NCI-H2227 treated with DMSO at 0.1 percent for 48 hours (cell line): ENCODE data around the gene STYK1.
"Not testable (repeated sequence)": the region's sequence is repeated elsewhere in the genome, so short reads cannot be mapped to it uniquely, and the experiment has no call there.

ENCODE experiments used
- DNase-seq: peaks from one replicate; lab custom pipeline; 2025; lab: John Stamatoyannopoulos, UW

The STYK1 gene

DNA sequence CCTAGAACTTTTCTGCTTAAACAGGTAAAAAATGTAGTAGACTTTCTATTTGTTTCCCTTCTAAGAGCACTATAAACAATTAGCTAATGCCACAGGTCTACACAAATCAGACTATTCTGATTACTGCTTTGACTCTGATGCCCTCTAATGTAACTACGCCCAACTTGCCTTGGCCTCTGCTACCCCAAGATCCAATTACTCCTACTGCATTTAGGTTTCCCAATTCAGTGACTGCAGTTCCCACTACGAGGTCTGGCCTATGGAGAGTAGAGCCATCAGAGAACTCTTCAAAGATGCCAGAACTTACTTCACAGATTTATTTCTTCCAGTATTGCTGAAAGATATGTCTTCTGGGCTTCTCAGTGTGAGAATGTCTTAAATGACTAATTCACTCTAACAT lies 15.3 kb upstream of the STYK1 start:
- no peak for DNase-seq

DNA sequence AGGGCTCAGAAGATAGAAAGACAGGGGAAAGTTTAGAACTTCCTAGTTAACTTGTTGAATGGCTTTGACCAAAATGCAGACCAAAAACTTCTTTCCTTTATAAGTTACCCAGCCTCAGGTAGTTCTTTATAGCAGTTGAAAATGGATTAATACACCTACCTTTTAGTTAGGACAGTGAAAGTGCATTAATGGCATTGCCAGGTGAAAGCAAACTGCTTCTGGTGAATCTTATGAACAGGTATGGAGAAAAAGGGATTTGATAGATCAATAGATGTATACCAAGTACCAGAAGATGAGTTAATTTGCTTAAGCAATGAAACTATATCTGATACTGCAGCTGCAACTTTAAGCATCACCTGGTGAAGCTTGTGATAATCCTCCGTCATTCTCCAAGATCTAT lies 14.2 kb upstream of the STYK1 start:
- no peak for DNase-seq

DNA sequence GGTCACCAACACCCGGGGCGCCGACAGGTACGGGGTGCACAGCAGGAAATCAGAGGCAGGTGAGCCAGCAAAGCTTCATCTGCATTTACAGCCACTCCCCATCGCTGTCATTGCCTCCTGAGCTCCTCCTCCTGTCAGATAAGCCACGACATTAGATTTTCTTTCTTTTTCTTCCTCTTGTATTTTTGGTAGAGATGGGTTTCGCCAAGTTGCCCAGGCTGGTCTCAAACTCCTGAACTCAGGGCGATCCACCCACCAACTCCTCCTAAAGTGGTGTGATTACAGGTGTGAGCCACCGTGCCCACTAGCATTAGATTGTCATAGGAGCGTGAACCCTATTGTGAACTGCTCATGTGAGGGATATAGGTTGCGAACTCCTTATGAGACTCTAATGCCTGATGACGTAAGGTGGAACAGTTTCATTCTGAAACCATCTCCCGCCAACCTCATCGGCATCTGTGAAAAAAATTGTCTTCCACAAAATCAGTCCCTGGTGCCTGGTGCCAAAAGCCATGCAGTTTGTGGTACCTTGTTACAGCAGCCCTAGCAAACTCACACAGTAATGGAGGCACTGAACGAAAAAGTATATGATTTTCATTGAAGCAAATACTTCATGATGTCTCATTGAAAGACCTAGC lies 1.5 kb downstream of the STYK1 start:
- DNase-seq, result no peak

DNA sequence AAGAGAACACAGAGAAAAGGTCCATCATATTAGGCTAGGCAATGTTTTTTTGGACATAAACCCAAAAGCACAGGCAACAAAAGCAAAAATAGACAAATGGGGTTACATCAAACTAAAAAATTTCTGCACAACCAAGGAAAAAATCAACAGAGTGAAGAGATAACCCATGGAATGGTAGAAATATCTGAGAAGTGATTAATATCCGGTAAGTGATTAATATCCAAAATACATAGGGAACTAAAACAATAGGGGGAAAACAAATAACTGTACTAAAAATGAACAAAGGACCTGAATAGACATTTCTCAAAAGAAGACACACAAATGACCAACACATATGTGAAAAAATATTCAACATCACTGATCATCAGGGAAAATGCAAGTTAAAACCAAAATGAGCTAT lies 4.3 kb downstream of the STYK1 start:
- no peak for DNase-seq

DNA sequence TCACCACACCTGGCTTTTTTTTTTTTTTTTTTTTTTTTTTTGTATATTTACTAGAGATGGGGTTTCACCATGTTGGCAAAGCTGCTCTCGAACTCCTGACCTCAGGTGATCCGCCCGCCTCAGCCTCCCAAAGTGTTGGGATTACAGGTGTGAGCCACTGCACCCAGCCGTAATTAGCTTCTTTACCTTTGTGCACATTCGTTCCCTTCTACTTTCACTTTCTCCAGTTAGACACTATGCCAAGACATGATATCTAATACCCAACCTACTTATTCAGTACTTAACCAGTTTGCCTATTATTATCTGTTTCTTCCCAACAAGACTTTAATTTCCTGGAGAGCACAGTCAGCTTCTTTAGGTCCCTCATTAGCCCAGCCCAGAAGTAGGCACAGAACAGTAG lies 5.3 kb downstream of the STYK1 start:
- no peak for DNase-seq

DNA sequence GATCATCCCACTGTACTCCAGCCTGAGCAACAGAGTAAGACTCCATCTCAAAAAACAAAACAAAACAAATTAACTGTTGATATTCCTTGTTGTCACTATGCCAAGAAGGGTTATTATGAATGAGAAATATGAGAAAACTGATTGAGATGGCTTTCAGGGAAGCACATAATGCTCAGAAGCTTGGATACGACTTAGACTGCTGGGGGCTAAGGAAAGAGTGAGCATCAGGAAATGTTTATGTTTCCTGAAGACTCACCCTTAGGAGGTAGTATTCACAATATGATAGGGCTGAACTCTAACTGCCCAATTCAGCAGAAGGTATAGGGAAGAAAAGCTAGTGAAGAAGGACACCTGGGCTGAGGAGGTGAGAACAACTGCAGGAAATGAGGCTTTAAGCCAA lies 6.3 kb downstream of the STYK1 start:
- no peak for DNase-seq

DNA sequence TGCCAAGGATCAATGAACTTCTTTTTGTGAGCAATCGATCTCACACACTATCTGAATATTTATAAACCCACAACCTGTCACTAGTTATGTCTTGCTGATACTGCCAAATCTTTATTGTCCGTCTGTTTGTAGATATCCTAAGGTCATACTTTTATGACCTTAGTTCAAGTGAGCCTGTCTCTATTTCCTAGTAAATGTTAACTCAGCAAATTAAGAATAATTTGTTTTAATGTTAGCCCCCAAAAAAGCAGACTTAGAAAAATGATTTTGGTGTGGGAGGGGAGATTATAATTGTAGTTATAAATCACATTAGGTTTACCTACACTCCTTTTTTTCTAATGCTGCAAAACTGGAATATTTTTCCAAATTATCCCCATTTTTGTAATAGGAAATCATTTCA lies 9.4 kb downstream of the STYK1 start:
- no peak for DNase-seq

DNA sequence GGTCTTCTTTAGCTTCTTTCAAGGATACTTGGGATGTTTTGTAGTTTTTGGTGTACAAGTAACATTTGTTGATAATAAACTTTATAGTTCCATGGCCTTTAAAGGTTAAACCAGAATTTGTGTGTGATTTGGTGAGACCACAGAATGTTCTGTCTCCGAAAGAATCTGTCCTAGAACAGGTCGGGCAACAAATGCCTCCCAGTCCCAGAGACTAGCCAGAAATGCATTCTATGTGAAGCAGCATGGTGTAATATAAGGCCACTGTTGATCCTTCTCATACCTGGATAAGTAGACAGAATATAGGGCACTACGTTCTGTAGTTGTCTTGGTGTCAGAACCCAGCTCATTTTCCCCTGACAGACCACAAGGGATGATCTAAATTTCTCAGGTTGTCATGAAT lies 10.0 kb downstream of the STYK1 start:
- no peak for DNase-seq

DNA sequence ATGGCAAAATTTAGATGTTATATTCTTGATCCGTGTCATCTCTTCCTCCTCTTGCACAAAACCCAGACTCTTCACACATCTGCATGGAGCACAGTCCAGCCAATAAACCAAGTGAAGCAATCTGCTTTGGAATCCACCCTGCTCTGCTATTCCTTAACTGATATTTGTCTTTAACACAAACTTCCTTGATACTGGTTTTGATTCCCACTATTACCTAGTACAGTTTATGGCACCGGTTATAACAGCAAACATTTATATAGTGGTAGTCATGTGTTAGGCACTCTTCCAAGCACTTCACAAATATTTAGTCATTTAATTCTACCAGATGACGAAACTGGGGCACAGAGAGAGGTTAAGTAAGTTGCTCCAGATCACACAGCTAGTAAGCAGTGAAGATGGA lies 12.5 kb downstream of the STYK1 start:
- no peak for DNase-seq

DNA sequence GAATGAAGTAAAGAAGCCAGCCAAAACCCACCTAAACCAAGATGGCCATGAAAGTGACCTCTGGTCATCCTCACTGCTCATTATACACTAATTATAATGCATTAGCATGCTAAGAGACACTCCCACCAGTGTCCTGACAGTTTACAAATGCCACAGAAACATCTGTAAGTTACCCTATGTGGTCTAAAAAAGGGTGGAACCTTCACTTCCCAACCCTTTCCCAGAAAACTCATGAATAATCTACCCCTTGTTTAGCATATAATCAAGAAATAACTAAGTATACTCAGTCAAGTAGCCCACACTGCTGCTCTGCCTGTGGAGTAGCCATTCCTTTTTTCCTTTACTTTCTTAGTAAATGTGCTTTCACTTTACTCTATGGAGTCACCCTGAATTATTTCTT lies 19.8 kb downstream of the STYK1 start:
- no peak for DNase-seq

DNA sequence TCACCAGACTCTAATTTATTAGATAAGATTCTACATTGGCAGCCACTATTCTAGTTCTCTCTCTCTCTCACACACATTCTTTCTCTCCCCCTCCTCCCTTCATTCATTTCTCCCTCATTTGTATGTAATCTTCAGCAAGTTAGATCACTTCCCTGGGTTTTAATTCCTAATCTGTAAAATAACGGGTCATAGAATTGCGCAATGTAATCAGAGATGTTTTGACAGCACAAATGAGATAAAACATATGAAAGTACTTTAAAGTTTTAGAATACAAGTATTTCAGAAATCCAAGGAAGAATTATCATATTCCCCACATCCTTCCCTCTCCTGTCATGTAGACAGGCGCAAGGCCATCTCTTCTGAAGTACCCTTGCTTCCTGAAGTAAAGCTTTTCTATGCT lies 21.7 kb downstream of the STYK1 start:
- DNase-seq, result no peak

DNA sequence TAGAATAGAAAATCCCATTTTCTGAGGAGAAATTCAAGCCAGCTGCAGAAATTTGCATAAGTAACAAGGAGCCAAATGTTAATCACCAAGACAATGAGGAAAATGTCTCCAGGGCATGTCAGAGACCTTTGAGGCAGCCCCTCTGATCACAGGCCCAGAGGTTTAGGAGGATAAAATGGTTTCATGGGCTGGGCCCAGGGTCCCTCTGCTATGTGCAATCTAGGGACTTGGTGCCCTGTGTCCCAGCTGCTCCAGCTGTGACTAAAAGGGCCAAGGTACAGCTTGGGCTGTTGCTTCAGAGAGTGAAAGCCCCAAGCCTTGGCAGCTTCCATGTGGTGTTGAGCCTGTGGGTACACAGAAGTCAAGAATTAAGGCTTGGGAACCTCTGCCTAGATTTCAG lies 27.3 kb downstream of the STYK1 start:
- not testable (repeated sequence) for DNase-seq

DNA sequence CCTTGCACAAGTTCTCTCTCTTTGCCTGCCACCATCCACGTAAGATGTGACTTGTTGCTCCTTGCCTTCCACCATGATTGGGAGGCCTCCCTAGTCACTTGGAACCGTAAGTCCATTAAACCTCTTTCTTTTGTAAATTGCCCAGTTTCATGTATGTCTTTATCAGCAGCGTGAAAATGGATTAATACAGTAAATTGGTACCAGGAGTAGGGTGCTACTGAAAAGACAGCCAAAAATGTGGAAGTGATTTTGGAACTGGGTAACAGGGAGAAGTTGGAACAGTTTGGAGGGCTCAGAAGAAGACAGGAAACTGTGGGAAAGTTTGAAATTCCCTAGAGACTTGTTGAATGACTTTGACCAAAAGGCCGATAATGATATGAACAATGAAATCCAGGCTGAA lies 27.9 kb downstream of the STYK1 start:
- DNase-seq, result no peak

DNA sequence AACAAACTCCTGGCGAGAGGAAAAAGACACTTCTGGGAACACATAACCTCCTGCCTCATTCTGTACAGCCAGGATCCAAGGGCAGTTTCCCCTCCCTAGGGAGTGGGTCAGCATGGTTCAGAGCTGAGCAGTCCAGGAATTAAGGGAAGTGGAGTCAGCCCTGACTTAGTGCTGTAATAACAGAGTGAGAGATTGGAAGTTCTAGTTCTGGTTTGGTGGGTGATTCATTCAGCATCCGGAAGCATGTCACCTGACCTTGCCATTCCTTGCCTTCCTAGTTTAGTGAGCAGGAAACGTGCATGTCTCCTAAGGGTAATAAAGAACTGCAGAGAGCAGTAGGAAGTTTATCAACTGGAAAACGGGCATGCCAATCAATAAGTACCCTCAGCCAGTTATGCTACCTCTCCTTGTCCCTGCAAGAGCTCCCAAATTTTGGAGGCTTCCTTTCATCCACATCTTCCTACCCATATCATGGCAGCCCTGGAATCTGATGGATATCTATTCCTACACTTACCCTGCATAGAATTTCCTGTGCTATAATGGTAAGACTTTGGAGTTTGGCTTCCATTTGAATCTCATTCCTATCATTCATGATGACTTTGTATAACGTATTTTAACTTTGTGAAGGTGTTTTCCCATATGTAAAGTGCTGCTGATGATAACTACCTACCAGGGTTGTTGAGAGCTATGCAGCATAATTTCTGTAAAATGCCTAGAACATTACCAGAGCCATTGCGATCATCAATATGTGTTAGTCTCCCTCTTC lies 31.9 kb downstream of the STYK1 start:
- DNase-seq, result no peak

DNA sequence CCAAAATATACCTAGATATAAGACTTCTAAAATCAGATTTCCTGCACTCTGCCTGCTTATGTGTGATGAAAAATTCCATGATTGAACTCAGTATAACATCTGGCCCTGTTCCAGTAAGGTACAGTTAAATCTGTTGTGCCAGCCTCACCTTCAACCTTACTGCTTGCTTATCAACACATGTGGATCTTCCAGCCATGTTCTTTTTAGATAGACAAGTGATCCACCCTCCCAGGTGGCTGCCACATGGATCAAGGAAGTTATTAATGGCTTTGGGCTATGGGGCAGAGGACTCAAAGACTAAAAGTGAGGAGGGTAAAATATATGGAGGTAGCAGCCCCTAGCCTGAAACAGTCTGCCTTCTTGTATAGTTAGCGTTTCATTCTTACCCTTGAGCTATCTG lies 35.1 kb downstream of the STYK1 start:
- DNase-seq, result no peak

DNA sequence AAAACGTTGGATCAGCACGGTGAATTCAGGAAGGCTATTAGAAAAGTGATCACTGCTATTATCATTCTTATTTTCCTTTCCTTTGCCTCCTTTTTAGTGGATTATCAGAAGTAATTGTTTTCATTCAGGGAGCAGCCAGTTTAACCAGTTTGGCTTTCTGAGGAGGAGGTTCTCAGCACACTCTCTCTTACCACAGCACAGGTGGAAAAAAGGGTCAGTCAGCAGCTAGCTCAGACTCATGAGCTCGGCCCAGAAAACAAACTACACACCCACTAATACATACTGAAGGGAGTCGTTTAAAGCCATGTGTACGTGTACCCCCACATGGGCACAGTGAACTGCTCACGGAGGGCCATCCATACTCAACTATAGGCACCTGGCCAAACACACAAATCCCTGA lies 37.2 kb downstream of the STYK1 start:
- no peak for DNase-seq

DNA sequence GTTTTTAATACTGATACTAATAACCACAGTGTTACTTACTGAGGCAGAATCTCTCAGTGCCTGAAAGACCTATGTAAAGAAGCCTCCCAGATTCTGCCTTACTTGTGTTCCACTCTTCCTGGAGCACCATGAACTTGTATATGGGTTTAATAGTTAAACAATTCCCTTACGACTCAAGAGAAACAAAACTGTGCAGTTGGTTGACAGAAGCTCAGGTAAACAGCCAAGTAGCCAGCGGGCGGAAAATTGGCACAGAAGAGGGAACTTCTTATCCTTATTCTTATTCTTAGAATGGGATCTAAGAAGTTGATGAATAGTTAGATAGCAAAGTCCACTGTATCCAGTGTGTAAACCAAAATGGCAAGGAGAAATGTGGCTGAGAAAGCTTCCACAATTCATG lies 37.7 kb downstream of the STYK1 start:
- no peak for DNase-seq

DNA sequence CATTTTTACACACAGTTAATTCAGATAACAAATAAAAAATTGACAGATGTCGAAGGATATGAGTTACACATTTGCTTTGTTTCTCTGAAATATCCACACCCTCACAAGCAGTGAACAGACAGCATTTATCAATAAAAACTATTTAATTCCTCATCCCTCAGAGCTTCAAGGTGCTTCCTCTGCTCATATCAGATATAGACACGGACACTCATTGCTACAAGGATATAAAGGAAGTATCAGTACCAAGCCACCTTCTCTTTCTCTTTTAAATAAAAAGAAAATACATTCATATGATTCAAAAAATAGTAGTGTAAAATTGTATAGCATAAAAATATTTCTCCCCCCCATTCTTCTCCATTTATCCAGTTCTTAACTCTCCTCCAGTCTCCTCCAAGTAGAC lies 38.5 kb downstream of the STYK1 start:
- DNase-seq, result no peak

DNA sequence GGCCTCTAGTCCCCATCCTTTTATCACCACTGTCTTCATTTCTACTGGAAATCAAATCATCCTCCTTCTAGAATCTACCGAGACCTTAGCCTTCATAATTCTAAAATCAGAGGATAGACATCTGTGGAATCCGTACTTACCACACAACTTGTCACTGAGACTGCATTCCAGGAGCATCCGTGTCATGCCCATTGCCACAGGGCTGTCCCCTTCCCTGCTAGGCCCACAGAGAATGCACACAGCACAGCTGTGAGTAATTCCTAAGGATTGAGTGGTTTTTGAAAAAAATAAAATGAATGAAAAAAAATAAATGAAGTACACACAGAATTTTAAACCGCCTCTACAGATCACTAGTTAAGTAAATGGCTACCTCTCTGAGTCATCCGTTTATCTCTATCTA lies 39.4 kb downstream of the STYK1 start:
- no peak for DNase-seq

DNA sequence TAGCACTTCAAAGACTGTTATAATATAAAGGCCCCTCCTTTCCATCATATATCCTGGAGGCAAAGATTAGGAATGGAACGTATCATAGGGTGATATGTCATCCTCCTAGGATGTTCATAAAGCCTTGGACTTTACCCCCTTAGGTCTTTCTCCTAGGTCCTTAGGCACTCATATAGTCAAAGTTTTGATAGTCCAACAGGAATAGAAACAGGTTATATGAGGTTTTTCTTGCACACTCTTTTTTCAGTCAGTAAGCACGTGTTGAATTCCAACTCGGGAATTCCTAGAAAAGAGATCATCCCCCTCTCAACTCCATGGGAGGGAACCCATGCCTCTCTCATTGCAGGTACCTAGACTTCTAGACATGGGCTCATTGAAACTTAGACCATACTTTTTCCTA lies 40.3 kb downstream of the STYK1 start:
- no peak for DNase-seq

DNA sequence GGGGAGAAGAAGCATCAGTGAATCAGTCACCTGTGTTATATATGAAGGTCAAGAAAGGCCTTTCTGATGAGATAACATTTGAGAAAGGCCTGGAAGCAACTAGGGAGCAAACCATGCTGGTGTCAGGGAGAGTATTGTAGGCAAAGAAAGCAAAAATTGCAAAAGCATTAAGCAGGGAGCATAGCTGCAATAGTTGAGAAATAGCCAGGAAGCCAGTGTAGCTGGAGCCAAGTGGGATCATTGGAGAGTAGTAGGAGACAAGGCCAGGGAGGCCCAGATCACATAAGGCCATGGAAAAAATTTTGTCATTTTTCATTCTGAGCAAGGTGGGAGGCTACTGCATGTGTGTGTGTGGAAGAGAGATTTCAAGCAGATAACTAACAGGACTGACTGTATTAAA lies 41.6 kb downstream of the STYK1 start:
- DNase-seq, result no peak

DNA sequence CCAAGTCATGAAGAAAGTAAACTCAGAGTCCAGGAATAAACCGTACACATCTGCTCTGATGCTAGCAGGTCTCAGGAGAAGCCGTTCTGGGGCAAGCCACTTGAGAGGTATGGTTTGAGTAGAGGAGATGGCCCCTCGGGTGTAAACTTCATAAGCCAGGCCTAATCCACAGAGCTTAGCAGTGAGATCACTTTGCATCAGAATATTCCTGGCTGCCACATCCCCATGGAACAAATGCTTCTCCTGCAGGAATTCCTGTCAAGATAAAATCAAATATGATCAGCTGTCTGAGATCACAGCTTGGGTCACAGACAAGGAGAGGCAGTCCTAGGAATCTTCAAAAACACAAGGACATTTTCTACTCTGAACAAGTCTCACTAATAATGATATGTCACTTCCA lies 49.2 kb downstream of the STYK1 start:
- no peak for DNase-seq

DNA sequence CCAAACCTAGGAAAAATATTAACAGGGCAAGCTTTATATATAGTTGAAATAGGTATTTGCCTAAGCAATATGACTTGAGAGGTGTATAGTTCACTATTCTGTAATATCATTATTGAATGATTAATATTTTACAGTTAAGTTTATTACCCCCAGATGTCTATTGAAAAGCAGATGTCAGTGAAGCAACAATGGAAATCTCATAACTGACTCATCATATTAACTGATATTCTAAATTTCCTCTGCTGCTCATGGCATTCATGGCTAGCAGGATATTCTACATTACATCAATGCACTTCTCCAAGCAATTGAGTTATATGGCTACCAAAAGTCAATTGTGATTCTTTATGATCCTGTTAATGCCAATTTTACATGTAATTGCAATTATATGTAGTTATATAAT lies 50.7 kb downstream of the STYK1 start:
- DNase-seq, result no peak

DNA sequence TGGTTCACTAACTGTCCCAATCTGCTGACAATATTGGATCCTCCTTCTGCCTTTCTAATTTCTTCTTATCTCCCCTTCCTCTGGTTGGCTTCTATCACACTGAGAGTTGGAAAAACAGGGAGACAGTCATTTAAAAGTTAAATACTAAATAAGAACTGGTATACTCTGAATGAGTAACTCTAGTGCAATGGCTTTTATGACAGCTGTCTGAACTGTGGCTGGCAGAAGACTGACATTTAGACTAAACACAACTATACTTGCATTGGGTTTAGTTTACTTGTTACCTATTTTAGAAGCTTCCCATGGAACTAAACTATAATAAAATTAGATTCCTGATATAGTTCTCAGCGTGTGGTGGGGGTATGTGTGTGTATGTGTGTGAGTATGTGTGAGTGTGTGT lies 52.6 kb downstream of the STYK1 start:
- DNase-seq, result no peak
